Kidney epithelial cell (primary cell): ENCODE measurements around the gene SDC1. TPM values are rescaled to one million over a fixed set of nuclear protein-coding genes. Genes with fewer than 3 reads are reported as not detected.

Experiments
- DNase-seq: peaks from one replicate; pipeline ENCODE4 v3.0.0-alpha.2; 2010; ENCODE audit warnings: low read depth
- H3K27me3 ChIP-seq: 2 replicates; pipeline ENCODE4 v1.6.0; 2011; ENCODE audit warnings: low read length; ENCODE audit not compliant: control insufficient read depth, insufficient read depth
- H3K36me3 ChIP-seq: 2 replicates; pipeline ENCODE4 v1.5.1; 2011; ENCODE audit warnings: low read length; ENCODE audit not compliant: control insufficient read depth, insufficient read depth
- H3K4me3 ChIP-seq: 2 replicates; pipeline ENCODE4 v1.5.1; 2011; ENCODE audit warnings: low read depth, mild to moderate bottlenecking, control low read depth, low read length
- CTCF ChIP-seq: IDR thresholded peaks from 2 replicates; pipeline ENCODE4 v1.5.1; 2011; ENCODE audit warnings: mild to moderate bottlenecking, moderate library complexity, low read length, control low read depth, inconsistent platforms; ENCODE audit not compliant: insufficient read depth, poor library complexity, severe bottlenecking
- total RNA-seq: library from RNA; depleted of rRNA; stranded (reverse); fragments of >200 nt; gene quantifications from 2 replicates; pipeline ENCODE4 v1.2.3, GENCODE V29; 2015

SDC1 gene
- total RNA-seq, 1 donor from 2014 or later, result 184 TPM

GRCh38 chr2:20221555-20221973, 3.4 kb downstream of the SDC1 start:
- Histone ChIP-seq H3K4me3 (no peak overlapping the region), H3K36me3 (no peaks in the 10 kb centered on the region), H3K27me3 (no peaks in the 10 kb centered on the region)
- no peak for DNase-seq
- no peak for TF ChIP-seq CTCF

- TF ChIP-seq CTCF, result no peak
- Histone ChIP-seq H3K27me3 (no peaks in the 10 kb centered on the region), H3K36me3 (no peaks in the 10 kb centered on the region), H3K4me3 (no peak overlapping the region)
- no peak for DNase-seq
These were observed 4.0 kb downstream of the SDC1 start for GRCh38 chr2:20220806-20221554.

DNA sequence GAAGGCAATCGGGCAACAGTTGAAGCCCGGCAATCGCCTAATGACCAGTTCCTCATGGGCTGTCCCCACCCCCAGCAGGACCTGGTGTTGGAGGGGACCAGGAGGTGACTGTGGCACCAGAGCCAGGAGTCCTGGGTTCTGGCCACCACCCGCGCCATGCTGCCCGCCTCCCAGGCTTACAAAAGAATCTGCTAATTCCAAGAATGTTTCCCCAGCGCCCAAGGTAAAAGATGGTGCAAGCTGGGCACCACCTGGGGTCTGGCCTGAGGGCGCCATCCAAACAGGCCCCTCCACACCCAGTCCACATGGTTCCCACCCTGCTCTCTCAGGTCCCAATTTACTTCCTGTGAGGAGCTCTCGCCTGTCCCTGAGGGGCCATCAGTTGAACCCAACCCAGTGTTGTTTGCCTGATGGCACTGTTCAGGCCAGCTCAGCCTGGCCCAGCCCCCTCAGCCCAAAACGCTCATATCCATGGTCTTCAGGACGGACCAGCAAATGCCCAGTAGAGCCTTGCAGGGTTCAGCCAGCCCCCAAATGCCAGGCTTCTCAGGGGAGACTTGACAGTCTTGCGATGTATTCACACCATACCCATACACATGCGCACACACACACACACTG, 5.1 kb downstream of the SDC1 start:
- Histone ChIP-seq H3K27me3 (no peaks in the 10 kb centered on the region), H3K4me3 (no peak overlapping the region), H3K36me3 (no peaks in the 10 kb centered on the region)
- DNase-seq, result no peak
- TF ChIP-seq CTCF, result no peak

GRCh38 chr2:20218331-20219320, 6.3 kb downstream of the SDC1 start:
- no peak for DNase-seq
- TF ChIP-seq CTCF, result no peak
- no peaks in the 10 kb centered on the region for H3K27me3 ChIP-seq
- H3K4me3 ChIP-seq, result no peak overlapping the region
- no peaks in the 10 kb centered on the region for H3K36me3 ChIP-seq

DNA sequence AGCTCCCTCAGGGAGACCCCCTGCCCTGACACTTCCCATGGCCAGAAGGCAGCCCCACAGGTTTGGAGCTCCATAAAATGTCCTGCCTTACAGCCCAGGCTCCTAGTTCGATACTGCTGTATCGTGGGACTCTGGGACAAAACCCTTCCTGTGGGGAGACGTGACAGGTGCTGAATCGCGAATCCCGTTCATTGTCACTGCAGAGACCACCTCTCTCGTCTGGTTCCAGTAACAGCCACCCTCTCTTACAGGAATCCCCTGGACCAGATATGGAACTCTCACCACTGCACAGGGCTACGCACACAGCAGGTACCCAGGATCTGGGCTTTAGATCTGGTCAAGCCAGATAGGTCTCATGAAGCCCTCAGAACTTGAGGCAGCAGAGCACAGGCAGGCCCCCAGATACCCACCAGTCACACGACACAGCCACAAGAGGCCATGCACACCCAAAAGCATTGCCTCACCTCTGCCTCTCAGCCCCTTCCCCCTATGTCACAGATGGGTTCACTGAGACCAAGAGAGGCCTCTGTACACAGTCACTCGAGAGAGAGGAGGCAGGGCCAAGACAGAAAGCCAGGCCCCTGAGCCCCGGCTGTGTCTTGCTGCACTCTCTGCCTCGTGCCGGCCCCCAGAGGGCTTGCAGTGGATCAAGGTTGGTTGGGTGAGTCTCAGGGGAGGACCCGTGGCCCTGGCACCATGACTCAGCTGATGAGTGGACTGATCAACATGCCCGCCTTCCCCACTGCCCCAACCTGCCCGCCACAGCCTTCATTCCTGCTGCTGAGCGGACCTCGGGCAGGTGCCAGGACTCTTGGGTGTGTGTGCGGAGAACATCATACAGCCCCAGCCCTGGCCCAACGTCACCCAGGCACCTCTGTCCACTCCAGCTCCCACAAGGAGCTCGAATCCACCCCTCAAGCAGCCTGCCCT, 7.6 kb downstream of the SDC1 start:
- no peaks in the 10 kb centered on the region for H3K27me3 ChIP-seq
- DNase-seq, result no peak
- no peak for TF ChIP-seq CTCF
- no peaks in the 10 kb centered on the region for H3K36me3 ChIP-seq
- no peak overlapping the region for H3K4me3 ChIP-seq
